Spleen (tissue), 11 donors: Measurements from ENCODE around the gene HYDIN. TPM values are rescaled to one million over a fixed set of nuclear protein-coding genes. Genes with fewer than 3 reads are reported as not detected.
"Not testable (repeated sequence)": the region's sequence is repeated elsewhere in the genome, so short reads cannot be mapped to it uniquely, and the experiment has no call there.

Experiments used
- DNase-seq: peaks from one replicate; pipeline ENCODE4 v3.0.0-alpha.2; 2020
- H3K27ac ChIP-seq, 8 donors: fragments of 200-600 bp; sonication (generic) in 7 of 8; 1 replicate in 4 of 8; 2 replicates in 4 of 8; pipeline versions ENCODE4 v1.5.0 to v1.8.0; 2016 to 2021; ENCODE audit warnings: inconsistent platforms in 4 of 8, mild to moderate bottlenecking in 4 of 8, moderate library complexity in 1 of 8
- H3K27me3 ChIP-seq, 7 donors: fragments of 200-600 bp; sonication (generic) in 6 of 7; replicated peaks in 1 of 7; 1 replicate in 4 of 7; 2 replicates in 3 of 7; pipeline versions ENCODE4 v1.5.0 to v1.8.0; 2016 to 2021; ENCODE audit warnings: inconsistent platforms in 3 of 7, mild to moderate bottlenecking in 1 of 7
- H3K36me3 ChIP-seq, 6 donors: fragments of 200-600 bp; sonication (generic) in 5 of 6; 1 replicate in 4 of 6; 2 replicates in 2 of 6; pipeline versions ENCODE4 v1.5.0 to v1.8.0; 2016 to 2021; ENCODE audit warnings: inconsistent platforms in 2 of 6
- H3K4me1 ChIP-seq, 6 donors: fragments of 200-600 bp; sonication (generic) in 5 of 6; 1 replicate in 3 of 6; 2 replicates in 3 of 6; pipeline versions ENCODE4 v1.5.0 to v1.8.0; 2016 to 2021; ENCODE audit warnings: inconsistent platforms in 3 of 6
- H3K4me3 ChIP-seq, 8 donors: fragments of 200-600 bp; sonication (generic) in 7 of 8; 1 replicate in 4 of 8; 2 replicates in 4 of 8; pipeline versions ENCODE4 v1.5.0 to v1.8.0; 2016 to 2021; ENCODE audit warnings: inconsistent platforms in 4 of 8, mild to moderate bottlenecking in 4 of 8, moderate library complexity in 2 of 8
- H3K9me3 ChIP-seq, 8 donors: fragments of 200-600 bp; sonication (generic) in 7 of 8; 1 replicate in 4 of 8; 2 replicates in 4 of 8; pipeline versions ENCODE4 v1.5.0 to v1.8.0; 2016 to 2021; ENCODE audit warnings: inconsistent platforms in 4 of 8
- whole genome bisulfite sequencing, 5 donors: extraction: QIAGEN DNeasy Blood & Tissue Kit in 3 of 5; methylation state at CpG; one replicate each; pipeline versions ENCODE4 v1.1.5 to v1.1.7; 2013 to 2018; 5-methylcytosine and 5-hydroxymethylcytosine counted together
- intact Hi-C: fragments of 100-400 bp; cut with DNase I; formaldehyde crosslinking; loops from one replicate; pipeline ENCODE4 v1.15.0; 2023; ENCODE audit warnings: low total_unique reads
- polyA plus RNA-seq, 3 donors: library from polyadenylated mRNA; stranded (reverse); fragments of 200-250 nt; gene quantifications; one replicate each; pipeline ENCODE4 v1.2.1, GENCODE V29; 2013
- total RNA-seq, 7 donors: library from RNA; depleted of rRNA in 3 of 7; stranded (reverse); fragments of >200 nt in 3 of 7; fragmentation: NEBNext Ultra II Directional in 4 of 7; extraction: Animal tissue kit (Norgen Biotek cat#: 25700) in 4 of 7; gene quantifications; one replicate each; pipeline versions ENCODE4 v1.1.0 to v1.2.1, GENCODE V29; 2016 to 2021
- donor health status: healthy with polysubstance abuse.
- donor health status: DM: no; HTN: no; CAD: no; lungs with moderate emphysema.
- donor health status: DM: no; HTN: no; CAD: no.
- donor health status: Bipolar disorder and iron deficiency.
- donor health status: healthy.
- donor health status: DM: no; HTN: no; CAD: no.
- donor health status: DM: yes; HTN: yes; CAD: no.

Gene HYDIN
- total and polyA plus RNA-seq, 10 donors, result 0.05 to 2.2 (median 0.42) TPM

GRCh38 chr16:71053897-71054609 is 176.5 kb downstream of the HYDIN start:
- H3K27me3 ChIP-seq, H3K4me3 ChIP-seq, DNase-seq, H3K9me3 ChIP-seq, H3K36me3 ChIP-seq, intact Hi-C loops, H3K4me1 ChIP-seq, H3K27ac ChIP-seq: not testable (repeated sequence)
- 66 to 87% (median 79%) methylated on average over 3 of the region's 3 CpGs for WGBS, 5 donors

GRCh38 chr16:71050307-71050706 is 180.2 kb downstream of the HYDIN start:
- DNase-seq, H3K36me3 ChIP-seq, H3K27ac ChIP-seq, H3K9me3 ChIP-seq, H3K4me3 ChIP-seq, intact Hi-C loops, H3K27me3 ChIP-seq, H3K4me1 ChIP-seq: not testable (repeated sequence)
- WGBS, 5 donors, result 60 to 86% (median 78%) methylated on average over 1 to 2 of the region's 2 CpGs

GRCh38 chr16:71039368-71040111 is 191.0 kb downstream of the HYDIN start:
- DNase-seq, H3K27ac ChIP-seq, intact Hi-C loops, H3K27me3 ChIP-seq, H3K4me1 ChIP-seq, H3K4me3 ChIP-seq, H3K9me3 ChIP-seq, H3K36me3 ChIP-seq: not testable (repeated sequence)
- WGBS, 5 donors, result 83 to 87% (median 85%) methylated on average over 8 to 11 of the region's 11 CpGs

- H3K36me3 ChIP-seq, DNase-seq, H3K4me3 ChIP-seq, H3K27me3 ChIP-seq, H3K9me3 ChIP-seq, H3K27ac ChIP-seq, H3K4me1 ChIP-seq, intact Hi-C loops: not testable (repeated sequence)
- WGBS, 5 donors, result 88 to 98% (median 93%) methylated on average over 3 to 4 of the region's 4 CpGs
Observed at GRCh38 chr16:71038421-71038820, 192.1 kb downstream of the HYDIN start.

- DNase-seq, H3K36me3 ChIP-seq, H3K9me3 ChIP-seq, H3K4me1 ChIP-seq, H3K4me3 ChIP-seq, intact Hi-C loops, H3K27me3 ChIP-seq, H3K27ac ChIP-seq: not testable (repeated sequence)
- WGBS, 5 donors, result 74 to 82% (median 80%) methylated on average over 6 of the region's 6 CpGs
Observed at GRCh38 chr16:71037987-71038386, 192.5 kb downstream of the HYDIN start.

GRCh38 chr16:71028032-71028727 is 202.3 kb downstream of the HYDIN start:
- DNase-seq, H3K4me3 ChIP-seq, intact Hi-C loops, H3K36me3 ChIP-seq, H3K9me3 ChIP-seq, H3K27me3 ChIP-seq, H3K4me1 ChIP-seq, H3K27ac ChIP-seq: not testable (repeated sequence)
- WGBS, 5 donors, result 37 to 48% (median 44%) methylated on average over 7 to 8 of the region's 8 CpGs

- H3K4me1 ChIP-seq, intact Hi-C loops, DNase-seq, H3K27me3 ChIP-seq, H3K4me3 ChIP-seq, H3K27ac ChIP-seq, H3K36me3 ChIP-seq, H3K9me3 ChIP-seq: not testable (repeated sequence)
- whole genome bisulfite sequencing, 5 donors, result 40 to 60% (median 51%) methylated on average over 1 to 2 of the region's 8 CpGs; no CpG with 5 or more reads in 1 of the 5 donors
Observed at GRCh38 chr16:71027511-71027910, 203.0 kb downstream of the HYDIN start.

GRCh38 chr16:71023851-71024439 is 206.6 kb downstream of the HYDIN start:
- intact Hi-C loops, H3K4me1 ChIP-seq, H3K27ac ChIP-seq, H3K27me3 ChIP-seq, DNase-seq, H3K9me3 ChIP-seq, H3K4me3 ChIP-seq, H3K36me3 ChIP-seq: not testable (repeated sequence)
- WGBS, 5 donors, result 47 to 71% (median 66%) methylated on average over 3 of the region's 3 CpGs

GRCh38 chr16:71021961-71022537 is 208.5 kb downstream of the HYDIN start:
- intact Hi-C loops, H3K9me3 ChIP-seq, H3K4me3 ChIP-seq, H3K27me3 ChIP-seq, DNase-seq, H3K36me3 ChIP-seq, H3K27ac ChIP-seq, H3K4me1 ChIP-seq: not testable (repeated sequence)
- 65 to 87% (median 75%) methylated on average over 3 of the region's 5 CpGs for WGBS, 5 donors

- H3K27me3 ChIP-seq, H3K9me3 ChIP-seq, H3K27ac ChIP-seq, intact Hi-C loops, H3K4me3 ChIP-seq, H3K36me3 ChIP-seq, DNase-seq, H3K4me1 ChIP-seq: not testable (repeated sequence)
- WGBS, 5 donors, result 76 to 90% (median 83%) methylated on average over 5 to 6 of the region's 6 CpGs
Observed at GRCh38 chr16:71019067-71019682, 211.3 kb downstream of the HYDIN start.
